Measurements from ENCODE around the gene BMERB1. TPM values are rescaled to one million over a fixed set of nuclear protein-coding genes. Genes with fewer than 3 reads are reported as not detected.
A peak's percentile ranks its signal among the peaks of the same experiment; 100 is the strongest.

Gene BMERB1
- total RNA-seq, 1 experiment from 2014 or later, result 12.4 TPM

- DNase-seq (ENCODE audit: low read depth, low spot score), result no peak
- in situ Hi-C loops (cut with HindIII; ENCODE audit: low pct_unique_long_range_greater_than_20kb, low sequenced_read_pairs), result no loop called here
Measured at GRCh38 chr16:15484662-15485061, 50.3 kb downstream of the BMERB1 start.

GRCh38 chr16:15485175-15485574, 50.8 kb downstream of the BMERB1 start:
- in situ Hi-C loops (cut with HindIII; ENCODE audit: low pct_unique_long_range_greater_than_20kb, low sequenced_read_pairs), result no loop called here
- DNase-seq (ENCODE audit: low read depth, low spot score), result no peak

GRCh38 chr16:15486661-15487060, 52.3 kb downstream of the BMERB1 start:
- no peak for DNase-seq (ENCODE audit: low read depth, low spot score)
- in situ Hi-C loops (cut with HindIII; ENCODE audit: low pct_unique_long_range_greater_than_20kb, low sequenced_read_pairs), result no loop called here

GRCh38 chr16:15487336-15488284, 53.2 kb downstream of the BMERB1 start:
- no peak for DNase-seq (ENCODE audit: low read depth, low spot score)
- in situ Hi-C loops (cut with HindIII; ENCODE audit: low pct_unique_long_range_greater_than_20kb, low sequenced_read_pairs), result no loop called here

GRCh38 chr16:15489016-15489415, 54.6 kb downstream of the BMERB1 start:
- no peak for DNase-seq (ENCODE audit: low read depth, low spot score)
- in situ Hi-C loops (cut with HindIII; ENCODE audit: low pct_unique_long_range_greater_than_20kb, low sequenced_read_pairs), result no loop called here

GRCh38 chr16:15490123-15490711, 55.8 kb downstream of the BMERB1 start:
- in situ Hi-C loops (cut with HindIII; ENCODE audit: low pct_unique_long_range_greater_than_20kb, low sequenced_read_pairs), result no loop called here
- no peak for DNase-seq (ENCODE audit: low read depth, low spot score)

- no peak for DNase-seq (ENCODE audit: low read depth, low spot score)
- in situ Hi-C loops (cut with HindIII; ENCODE audit: low pct_unique_long_range_greater_than_20kb, low sequenced_read_pairs), result no loop called here
Measured at GRCh38 chr16:15491411-15491810, 57.0 kb downstream of the BMERB1 start.

- DNase-seq (ENCODE audit: low read depth, low spot score), result no peak
- in situ Hi-C loops (cut with HindIII; ENCODE audit: low pct_unique_long_range_greater_than_20kb, low sequenced_read_pairs), result no loop called here
Measured at GRCh38 chr16:15492091-15492740, 57.8 kb downstream of the BMERB1 start.

- in situ Hi-C loops (cut with HindIII; ENCODE audit: low pct_unique_long_range_greater_than_20kb, low sequenced_read_pairs), result no loop called here
- DNase-seq (ENCODE audit: low read depth, low spot score), result no peak
Measured at GRCh38 chr16:15493466-15494180, 59.2 kb downstream of the BMERB1 start.

- no peak for DNase-seq (ENCODE audit: low read depth, low spot score)
- in situ Hi-C loops (cut with HindIII; ENCODE audit: low pct_unique_long_range_greater_than_20kb, low sequenced_read_pairs), result no loop called here
Measured at GRCh38 chr16:15494236-15494635, 59.8 kb downstream of the BMERB1 start.

- no peak for DNase-seq (ENCODE audit: low read depth, low spot score)
- in situ Hi-C loops (cut with HindIII; ENCODE audit: low pct_unique_long_range_greater_than_20kb, low sequenced_read_pairs), result no loop called here
Measured at GRCh38 chr16:15495898-15496297, 61.5 kb downstream of the BMERB1 start.

- in situ Hi-C loops (cut with HindIII; ENCODE audit: low pct_unique_long_range_greater_than_20kb, low sequenced_read_pairs), result no loop called here
- DNase-seq (ENCODE audit: low read depth, low spot score), result peak; percentile 24
Measured at GRCh38 chr16:15498427-15499175, 64.2 kb downstream of the BMERB1 start.

- in situ Hi-C loops (cut with HindIII; ENCODE audit: low pct_unique_long_range_greater_than_20kb, low sequenced_read_pairs), result no loop called here
- DNase-seq (ENCODE audit: low read depth, low spot score), result no peak
Measured at GRCh38 chr16:15502041-15502725, 67.8 kb downstream of the BMERB1 start.

- no peak for DNase-seq (ENCODE audit: low read depth, low spot score)
- in situ Hi-C loops (cut with HindIII; ENCODE audit: low pct_unique_long_range_greater_than_20kb, low sequenced_read_pairs), result no loop called here
Measured at GRCh38 chr16:15506441-15506840, 72.1 kb downstream of the BMERB1 start.

GRCh38 chr16:15507301-15507958, 73.0 kb downstream of the BMERB1 start:
- DNase-seq (ENCODE audit: low read depth, low spot score), result no peak

GRCh38 chr16:15507959-15508627, 73.7 kb downstream of the BMERB1 start:
- in situ Hi-C loops (cut with HindIII; ENCODE audit: low pct_unique_long_range_greater_than_20kb, low sequenced_read_pairs), result no loop called here
- DNase-seq (ENCODE audit: low read depth, low spot score), result no peak

More at GRCh38 chr16:15507301-15507958, 73.0 kb downstream of the BMERB1 start:
- in situ Hi-C loops (cut with HindIII; ENCODE audit: low pct_unique_long_range_greater_than_20kb, low sequenced_read_pairs), result no loop called here
